Stimulated activated CD8-positive, alpha-beta memory T cell treated with anti-CD3 and anti-CD28 coated beads, Interleukin-12 subunit alpha, Interleukin-12 subunit beta, amount 100 ng/mL, for 1 hour (primary cell): ENCODE results near the gene LEPR.
"Not testable (repeated sequence)": the region's sequence is repeated elsewhere in the genome, so short reads cannot be mapped to it uniquely, and the experiment has no call there.

Experiments used
- DNase-seq: peaks from one replicate; pipeline ENCODE4 v3.0.0-alpha.2; 2020; ENCODE audit warnings: low read depth

Gene LEPR, protein sequence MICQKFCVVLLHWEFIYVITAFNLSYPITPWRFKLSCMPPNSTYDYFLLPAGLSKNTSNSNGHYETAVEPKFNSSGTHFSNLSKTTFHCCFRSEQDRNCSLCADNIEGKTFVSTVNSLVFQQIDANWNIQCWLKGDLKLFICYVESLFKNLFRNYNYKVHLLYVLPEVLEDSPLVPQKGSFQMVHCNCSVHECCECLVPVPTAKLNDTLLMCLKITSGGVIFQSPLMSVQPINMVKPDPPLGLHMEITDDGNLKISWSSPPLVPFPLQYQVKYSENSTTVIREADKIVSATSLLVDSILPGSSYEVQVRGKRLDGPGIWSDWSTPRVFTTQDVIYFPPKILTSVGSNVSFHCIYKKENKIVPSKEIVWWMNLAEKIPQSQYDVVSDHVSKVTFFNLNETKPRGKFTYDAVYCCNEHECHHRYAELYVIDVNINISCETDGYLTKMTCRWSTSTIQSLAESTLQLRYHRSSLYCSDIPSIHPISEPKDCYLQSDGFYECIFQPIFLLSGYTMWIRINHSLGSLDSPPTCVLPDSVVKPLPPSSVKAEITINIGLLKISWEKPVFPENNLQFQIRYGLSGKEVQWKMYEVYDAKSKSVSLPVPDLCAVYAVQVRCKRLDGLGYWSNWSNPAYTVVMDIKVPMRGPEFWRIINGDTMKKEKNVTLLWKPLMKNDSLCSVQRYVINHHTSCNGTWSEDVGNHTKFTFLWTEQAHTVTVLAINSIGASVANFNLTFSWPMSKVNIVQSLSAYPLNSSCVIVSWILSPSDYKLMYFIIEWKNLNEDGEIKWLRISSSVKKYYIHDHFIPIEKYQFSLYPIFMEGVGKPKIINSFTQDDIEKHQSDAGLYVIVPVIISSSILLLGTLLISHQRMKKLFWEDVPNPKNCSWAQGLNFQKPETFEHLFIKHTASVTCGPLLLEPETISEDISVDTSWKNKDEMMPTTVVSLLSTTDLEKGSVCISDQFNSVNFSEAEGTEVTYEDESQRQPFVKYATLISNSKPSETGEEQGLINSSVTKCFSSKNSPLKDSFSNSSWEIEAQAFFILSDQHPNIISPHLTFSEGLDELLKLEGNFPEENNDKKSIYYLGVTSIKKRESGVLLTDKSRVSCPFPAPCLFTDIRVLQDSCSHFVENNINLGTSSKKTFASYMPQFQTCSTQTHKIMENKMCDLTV

DNA sequence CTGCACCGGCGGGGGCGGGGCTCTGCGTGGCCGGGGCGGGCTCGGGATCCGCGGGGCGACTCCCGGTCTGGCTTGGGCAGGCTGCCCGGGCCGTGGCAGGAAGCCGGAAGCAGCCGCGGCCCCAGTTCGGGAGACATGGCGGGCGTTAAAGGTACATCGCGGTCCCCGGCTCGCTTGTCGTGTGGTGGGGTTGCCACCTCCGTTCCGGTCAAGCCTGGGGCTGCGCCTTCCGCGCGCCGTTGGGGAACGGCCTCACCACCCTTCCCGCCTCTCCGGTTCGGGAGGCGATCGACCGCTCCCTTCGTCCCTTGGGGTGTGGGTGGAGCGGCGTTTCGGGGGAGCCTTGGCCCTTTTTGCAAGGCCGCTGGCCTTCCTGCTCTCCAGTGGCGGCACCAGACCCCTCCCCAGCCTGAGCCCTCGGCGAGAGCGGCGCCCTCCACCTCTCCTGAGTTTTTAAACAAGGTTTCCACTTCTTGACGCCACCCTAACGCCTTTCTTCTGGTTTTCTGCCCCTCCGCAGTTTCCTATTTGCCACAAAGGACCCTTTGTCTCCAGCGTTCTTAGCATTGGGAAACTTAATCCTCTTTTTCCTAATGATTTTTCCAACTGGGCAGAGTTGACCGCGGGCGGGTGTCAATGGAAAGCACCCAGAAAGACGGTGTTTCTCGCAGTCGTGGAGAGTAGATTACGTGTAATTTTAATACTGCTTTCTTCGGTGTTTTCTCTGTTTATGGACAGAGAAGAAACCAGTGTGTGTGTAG lies at the start of gene LEPR, which contains the start of gene LEPROT:
LEPR (plus strand) TSS at position 79 of the 761 bp plus-strand sequence. CDS start 144,898 bp downstream, outside the sequence.
LEPROT (plus strand) TSS at position 79 of the 761 bp plus-strand sequence; CDS start at position 136, 57 bp downstream.
- DNase-seq: no peak

DNA sequence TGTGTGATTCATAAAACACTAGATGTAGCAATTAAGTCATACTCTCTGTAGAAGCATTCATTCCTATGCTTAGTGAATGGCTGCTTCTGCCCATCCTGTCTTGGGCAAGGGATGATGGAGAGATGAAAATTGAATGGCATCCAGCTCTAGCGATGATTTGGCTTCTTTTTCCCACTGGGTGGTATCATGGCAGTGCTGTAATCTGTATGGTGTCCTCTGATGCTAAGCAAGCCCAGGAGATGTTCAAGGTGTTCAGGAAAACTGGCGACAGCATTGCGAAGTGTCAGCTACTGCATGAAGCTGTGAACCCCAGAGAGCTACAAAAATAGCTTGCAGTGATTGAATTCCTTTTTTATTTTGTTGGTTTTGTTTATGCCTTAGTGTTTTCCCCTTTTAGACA lies 48.9 kb upstream of the LEPR start:
- no peak for DNase-seq

DNA sequence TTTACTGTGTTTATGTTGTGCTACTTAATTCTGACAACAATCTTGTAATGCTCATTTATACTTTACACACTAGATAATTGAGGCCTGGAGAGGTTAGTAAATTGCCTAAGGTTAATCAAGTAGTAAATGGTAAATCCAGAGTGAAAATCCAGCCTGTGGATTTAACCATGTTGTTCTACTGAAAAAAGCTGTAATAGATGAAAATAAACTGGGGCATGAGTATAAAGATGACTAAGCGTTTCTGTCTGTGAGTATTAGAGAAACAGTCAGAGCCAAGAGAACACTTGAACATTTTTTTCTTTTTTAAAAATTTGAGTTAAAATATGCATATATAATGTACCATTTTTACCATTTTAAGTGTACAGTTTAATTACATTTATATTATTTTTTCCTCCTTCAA lies 47.9 kb upstream of the LEPR start:
- DNase-seq: no peak

DNA sequence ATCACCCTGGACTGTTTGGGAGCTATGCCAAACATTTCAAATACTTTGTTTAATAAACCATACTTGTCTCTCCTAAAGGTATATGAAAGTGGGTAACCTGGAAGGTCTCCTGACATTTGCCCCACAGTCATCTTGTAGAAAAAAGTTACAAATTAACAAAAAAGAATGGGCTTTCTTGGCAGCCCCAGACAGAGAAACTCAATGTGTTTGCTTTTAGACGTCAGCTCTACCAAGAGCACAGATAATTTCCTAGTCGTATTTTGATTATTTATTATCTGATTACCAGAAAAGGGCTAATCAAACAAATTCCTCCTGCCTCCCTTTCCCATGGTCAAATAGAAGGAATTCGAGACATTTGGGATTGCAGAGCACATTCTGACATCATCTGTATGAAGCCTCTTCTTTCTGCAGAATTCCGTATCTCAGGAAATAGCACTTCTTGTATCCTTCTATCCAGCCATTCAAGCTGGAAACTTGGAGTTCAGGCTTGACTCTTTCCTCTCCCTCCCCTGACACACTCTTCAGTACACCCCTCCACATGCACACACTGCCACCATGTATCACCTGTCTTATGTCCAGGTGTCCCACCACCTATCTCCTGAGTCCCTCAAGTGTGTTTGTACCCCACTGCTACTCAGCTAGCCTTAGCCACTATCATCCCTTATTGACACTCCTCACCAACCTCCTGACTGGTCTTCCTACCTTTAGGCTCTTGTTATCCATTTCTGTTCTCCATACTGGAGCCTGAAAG lies 42.8 kb upstream of the LEPR start:
- no peak for DNase-seq

DNA sequence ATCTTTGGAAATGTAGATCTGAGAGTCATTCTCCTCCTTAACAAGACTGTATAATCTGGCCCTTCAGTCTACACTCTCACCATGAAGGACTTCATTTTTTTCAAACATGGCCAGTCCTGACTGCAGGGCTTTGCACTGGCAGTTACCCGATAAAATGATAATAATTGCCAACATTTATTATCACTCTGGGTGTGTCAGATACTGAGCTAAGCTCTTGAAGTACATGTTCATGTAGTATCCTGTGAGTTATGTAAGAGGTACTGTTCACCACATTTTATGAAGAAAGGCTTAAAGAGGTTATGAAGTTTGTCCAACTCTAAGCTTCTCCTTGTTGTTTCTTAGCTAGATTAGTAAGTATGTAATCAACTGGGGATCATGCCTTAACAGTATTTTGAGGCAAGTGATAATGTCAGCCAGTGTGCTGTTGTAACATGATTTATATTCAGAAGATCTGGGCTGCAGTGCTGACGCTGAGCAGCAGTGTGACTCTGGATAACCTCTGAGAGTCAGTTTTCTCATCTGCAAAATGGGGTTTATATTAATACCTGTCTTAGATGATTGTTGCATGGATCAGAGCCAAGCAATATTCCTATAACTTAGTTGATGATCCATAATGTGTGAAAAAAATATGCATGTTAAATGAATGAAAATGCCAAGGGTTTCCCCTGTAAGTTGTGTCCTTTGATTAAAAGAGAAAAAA lies 42.1 kb upstream of the LEPR start:
- DNase-seq: no peak

DNA sequence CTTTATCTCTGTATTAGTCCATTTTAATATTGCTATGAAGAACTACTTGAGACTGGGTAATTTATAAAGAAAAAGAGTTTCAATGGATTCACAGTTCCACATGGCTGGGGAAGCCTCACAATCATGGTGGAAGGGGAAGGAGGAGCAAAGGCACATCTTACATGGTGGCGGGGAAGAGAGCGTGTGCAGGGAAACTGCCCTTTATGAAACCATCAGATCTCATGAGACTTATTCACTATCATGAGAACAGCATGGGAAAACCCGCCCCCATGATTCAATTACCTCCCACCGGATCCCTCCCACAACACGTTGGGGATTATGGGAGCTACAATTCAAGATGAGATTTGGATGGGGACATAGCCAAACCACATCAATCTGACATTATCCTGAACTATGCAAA lies 36.0 kb upstream of the LEPR start:
- DNase-seq: not testable (repeated sequence)

DNA sequence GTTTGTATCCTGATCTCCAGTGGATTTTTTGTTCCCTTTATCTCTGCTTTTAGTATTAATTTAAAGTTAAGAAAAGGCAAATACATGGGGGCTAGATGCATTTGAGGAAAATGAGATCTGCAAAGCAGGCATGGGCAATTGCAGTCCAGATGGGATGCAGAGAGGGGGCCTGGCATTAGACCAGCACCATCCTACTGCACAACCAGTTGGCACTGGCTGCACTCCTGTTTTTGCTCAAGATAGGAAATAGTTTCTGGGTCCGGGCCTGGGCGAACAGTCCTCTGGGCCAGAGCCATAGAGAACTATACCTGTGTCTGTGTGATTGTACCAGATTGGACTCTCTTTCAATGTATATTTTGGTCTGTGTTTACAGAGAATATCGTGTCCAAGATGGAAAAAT lies 34.0 kb upstream of the LEPR start:
- no peak for DNase-seq

DNA sequence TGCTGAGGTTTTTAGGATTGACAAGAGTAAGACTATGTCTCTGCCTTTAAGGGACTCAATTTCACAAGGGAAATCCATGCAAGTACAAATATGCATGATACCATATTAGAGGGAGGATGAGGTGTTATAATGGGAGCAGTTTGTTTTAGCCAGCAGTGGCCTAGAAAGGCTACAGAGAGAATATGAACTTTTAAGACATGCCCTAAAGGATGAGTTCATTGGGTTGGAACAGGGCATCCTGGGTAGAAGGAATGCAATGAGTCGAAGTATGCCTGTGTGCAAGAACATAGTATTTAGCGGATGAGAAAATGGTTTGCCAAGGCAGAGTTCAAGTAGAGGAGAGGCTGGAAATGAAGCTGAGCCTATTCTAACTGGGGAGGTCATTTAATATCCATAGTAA lies 32.6 kb upstream of the LEPR start:
- DNase-seq: no peak

DNA sequence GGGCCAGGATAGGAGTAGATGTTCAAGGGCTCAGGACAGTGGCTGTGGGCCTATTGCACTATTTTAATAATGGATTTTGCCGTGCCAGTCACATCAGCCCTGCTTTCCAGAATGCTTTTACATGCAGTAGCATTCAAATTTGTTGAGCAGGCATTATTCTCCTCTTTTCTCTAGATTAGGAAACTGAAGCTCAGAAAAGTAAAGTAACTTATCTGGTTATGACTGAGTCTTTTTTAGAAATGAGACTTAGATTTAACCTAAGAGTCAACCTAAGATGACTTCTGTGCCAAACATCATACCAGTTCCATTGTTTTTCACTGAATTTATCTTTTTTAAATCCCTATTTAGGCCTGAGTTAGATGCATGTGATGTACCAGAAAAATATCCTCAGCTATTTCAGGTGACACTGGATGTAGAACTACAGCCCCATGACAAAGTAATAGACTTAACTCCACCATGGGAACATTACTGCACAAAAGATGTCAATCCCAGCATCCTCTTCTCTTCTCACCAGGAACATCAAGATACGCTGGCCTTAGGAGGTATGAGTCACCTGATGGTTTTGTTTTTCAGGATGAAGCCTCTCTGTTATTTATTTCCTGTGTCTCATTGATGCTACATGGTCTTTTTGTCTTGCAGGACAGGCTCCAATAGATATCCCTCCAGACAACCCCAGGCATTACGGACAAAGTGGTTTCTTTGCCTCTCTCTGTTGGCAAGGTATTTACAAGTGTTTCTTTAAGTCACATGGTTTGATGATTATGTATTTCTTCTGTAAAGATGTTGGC lies 31.4 kb upstream of the LEPR start:
- DNase-seq: no peak

DNA sequence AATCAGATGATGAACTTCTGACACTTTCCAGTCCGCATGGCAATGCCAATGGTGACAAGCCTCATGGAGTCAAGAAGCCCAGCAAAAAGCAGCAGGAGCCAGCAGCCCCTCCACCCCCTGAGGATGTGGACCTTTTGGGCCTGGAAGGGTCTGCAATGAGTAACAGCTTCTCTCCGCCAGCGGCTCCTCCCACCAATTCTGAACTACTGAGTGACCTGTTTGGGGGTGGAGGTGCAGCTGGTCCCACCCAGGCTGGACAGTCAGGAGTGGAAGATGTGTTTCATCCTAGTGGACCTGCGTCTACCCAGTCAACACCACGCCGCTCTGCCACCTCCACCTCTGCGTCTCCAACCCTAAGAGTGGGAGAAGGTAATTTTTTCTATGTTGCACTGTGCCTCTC lies 28.0 kb upstream of the LEPR start:
- DNase-seq: no peak

DNA sequence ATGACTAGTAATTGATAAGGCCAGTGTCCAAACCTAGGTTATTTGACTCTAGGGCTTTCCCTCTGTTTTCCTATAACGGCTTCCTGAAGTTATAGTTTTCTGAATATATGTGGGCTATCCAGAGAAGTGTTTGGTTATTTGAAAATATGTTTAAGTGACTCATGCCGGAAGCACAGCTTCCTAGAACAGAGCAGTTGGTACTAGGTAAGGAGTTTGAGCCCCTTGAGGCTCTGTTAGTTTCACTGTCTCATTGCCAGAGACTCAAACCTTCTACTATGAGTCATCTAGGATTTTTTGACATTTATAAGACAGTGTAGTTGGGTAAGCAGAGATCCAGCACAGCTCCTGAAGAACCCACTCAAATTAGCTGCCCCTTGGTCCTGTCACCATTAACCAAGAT lies 27.1 kb upstream of the LEPR start:
- DNase-seq: no peak

DNA sequence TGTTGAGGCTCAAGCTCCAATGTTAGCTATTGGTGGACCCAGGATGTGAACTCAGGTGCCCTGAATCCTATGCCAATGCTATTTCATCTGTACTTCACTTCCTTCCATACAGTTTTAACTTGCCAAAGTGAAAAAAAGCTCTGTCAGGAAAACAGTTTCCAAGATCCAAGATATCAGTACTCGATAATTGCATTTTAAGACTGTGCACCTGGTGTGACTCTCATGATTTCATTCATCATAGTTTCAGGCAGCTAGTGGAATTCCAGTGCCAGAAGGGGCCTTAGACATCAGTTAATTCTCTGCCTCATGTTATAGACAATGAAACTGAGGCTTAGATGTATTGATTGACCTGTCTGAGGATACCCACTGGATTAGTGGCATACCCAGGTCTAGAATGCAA lies 26.5 kb upstream of the LEPR start:
- DNase-seq: no peak

DNA sequence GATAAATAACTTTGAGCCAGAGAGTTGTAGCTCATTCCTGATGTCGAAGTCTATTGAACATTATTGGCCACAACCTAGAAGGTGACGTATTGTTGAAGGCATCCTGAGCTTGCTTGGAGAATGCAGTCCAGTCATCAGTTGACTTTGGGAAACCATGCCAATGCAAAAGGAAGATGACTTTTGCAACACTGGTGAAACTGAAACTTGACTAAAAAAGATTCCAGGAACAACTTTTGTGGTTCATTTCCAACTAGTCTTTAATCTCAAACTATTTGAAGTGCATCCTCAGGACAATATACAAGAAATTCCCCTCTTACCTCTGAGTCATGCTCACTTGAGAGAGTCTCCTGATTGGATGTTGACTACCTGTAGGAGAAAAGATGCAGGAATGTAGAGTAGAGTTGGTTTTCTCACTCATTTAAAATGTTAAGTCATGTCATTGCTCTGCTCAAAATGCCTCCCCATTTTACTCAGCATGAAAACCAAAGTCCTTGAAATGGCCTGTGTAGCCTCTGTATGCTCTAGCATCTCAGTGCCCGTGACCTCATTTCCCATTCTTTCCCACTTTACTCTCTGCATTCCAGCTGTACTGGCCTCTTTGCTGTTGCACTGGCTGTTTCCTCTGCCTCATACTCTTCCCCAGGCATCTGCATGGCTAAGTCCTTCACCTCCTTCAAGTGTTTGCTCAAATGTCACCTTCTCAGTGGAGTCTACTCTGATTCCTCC lies 24.4 kb upstream of the LEPR start:
- DNase-seq: no peak

DNA sequence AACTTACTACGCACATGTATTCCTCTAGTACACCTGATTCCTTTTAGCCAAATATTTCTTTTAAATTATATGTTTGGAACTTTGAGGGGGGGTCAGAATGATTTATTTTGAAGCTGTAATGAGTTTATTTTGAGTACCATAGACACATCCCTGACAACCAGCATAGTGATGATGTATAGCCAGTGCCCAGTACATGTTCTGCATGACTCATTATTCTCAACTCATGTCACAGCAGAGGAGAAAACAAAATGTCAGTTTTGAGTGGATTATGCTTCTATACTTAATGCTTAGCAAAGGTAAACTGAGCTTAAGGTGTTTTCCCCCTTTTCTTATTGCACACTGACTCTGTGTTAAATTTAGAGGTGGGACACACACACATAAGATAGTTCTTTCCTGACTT lies 22.4 kb upstream of the LEPR start:
- DNase-seq: no peak

DNA sequence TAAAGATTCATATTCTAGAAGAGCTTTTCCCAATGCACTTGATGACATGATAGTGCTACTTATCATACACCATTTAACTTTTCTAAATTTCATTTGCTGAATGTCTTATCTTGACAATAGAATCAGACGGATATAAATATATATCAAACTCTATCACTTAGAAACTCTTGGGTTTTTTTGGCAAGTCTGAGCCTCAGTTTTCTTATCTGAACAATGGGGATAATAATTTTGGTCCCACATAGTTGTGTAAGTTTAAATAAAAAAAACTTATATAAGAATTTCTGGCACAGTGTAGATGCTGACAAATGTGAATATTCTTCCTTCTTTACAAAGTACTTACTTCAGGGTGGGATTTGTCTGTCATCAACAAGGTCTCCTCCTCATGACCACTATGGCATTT lies 21.5 kb upstream of the LEPR start:
- DNase-seq: no peak

DNA sequence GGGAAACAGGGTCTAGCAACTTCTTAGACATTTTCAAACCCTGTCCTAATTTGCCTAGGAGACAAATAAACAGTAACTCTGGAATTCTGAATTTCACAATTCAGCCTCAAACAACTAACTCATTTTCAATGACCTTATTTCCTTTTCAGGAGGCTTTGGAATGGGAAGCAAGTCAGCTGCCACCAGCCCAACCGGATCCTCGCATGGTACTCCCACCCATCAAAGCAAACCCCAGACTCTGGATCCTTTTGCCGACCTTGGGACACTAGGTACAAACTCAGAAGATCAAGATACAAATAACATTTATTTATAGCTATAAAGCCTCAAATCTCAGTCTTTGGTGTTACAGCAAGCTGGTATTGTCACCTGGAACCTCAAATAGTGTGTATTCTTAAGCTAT lies 18.9 kb upstream of the LEPR start:
- DNase-seq: no peak

DNA sequence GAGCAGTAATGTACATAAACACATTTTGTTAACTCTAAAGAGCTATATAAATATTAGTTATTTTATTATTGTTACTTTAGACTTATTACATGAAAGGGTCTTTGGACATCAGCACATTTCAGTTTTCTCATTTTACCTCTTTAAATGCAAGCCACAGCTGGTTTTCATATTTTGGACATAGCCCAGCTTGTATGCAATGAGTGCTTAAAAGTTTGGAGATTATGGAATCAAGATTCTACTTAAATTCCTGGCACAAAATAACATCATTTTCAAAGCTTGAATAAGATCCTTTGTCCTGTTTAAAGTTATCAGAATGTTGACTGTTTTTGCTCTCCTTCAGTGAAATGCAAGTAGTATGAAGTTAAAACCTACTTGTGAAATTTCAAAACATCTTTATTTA lies 15.5 kb upstream of the LEPR start:
- no peak for DNase-seq

DNA sequence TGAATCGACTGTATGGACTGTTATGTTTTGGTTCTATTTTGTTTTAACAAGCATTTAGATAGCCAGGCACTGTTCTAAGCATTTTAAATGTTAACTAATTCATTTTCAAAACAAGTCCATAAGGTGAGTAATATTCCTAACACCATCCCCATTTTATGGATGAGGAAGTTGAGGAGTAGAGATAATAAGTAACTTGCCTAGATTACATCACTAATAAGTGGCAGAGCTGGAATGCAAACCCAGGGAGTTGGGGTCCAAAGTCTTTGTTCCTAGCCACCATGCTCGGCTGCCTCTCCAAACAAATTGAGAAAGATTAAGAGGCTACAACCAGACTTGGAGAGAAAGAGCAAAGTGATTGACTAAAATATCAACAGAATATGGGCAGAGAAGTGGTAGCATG lies 12.6 kb upstream of the LEPR start:
- DNase-seq: no peak

DNA sequence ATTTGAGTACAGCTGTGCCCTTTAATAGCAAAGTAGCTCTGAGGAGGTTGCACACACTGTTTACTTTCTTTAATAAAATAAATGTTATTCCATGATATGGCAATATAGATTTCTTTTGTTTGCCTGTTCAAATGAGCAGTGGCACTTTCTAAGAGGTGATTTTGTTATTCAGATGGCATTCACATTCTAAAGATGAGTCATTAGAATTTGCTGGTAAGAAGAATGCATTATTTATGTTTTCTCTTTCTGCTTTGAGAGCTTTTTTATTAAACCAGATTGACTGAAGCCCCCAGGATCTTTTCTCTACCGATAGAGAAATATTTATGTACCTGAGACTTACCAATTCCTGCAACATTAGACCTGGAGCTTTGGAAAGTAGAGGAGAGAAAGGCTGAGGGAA lies 11.2 kb upstream of the LEPR start:
- no peak for DNase-seq
